Mesothelial cell of epicardium (in vitro differentiated cells): ENCODE data around the gene MAP1S. TPM values are rescaled to one million over a fixed set of nuclear protein-coding genes. Genes with fewer than 3 reads are reported as not detected.
"Not testable (repeated sequence)": the region's sequence is repeated elsewhere in the genome, so short reads cannot be mapped to it uniquely, and the experiment has no call there.

Experiments used
- DNase-seq, 2 experiments: peaks; one replicate each; pipeline ENCODE4 v3.0.0; 2021; ENCODE audit warnings: low spot score in 2 of 2; ENCODE audit not compliant: unreplicated experiment in 2 of 2
- H3K27ac Mint-ChIP-seq: 2 replicates; pipeline ENCODE4 v1.8.0; 2021; ENCODE audit warnings: mixed read lengths
- H3K27me3 Mint-ChIP-seq: 2 replicates; pipeline ENCODE4 v1.8.0; 2021; ENCODE audit warnings: low read depth, mixed read lengths
- H3K36me3 Mint-ChIP-seq: 2 replicates; pipeline ENCODE4 v1.8.0; 2021; ENCODE audit warnings: mixed read lengths
- H3K4me1 Mint-ChIP-seq: 2 replicates; pipeline ENCODE4 v1.8.0; 2021; ENCODE audit warnings: mixed read lengths
- H3K4me3 Mint-ChIP-seq: 2 replicates; pipeline ENCODE4 v1.8.0; 2021; ENCODE audit warnings: mild to moderate bottlenecking, moderate library complexity, mixed read lengths
- H3K9me3 Mint-ChIP-seq: 2 replicates; pipeline ENCODE4 v1.8.0; 2021; ENCODE audit warnings: mixed read lengths
- total RNA-seq: library from RNA; stranded (reverse); gene quantifications from 3 replicates; pipeline ENCODE4 v1.2.1, GENCODE V29; 2021
- TF ChIP-seq, protein P1 (sequence below): fragments of 200-600 bp; sonication (generic); IDR thresholded peaks from one replicate; pipeline ENCODE4 v1.5.0; 2021; ENCODE audit warnings: antibody characterized with exemption; ENCODE audit not compliant: unreplicated experiment

MAP1S gene
- total RNA-seq, 1 donor from 2014 or later, result 66.1 TPM

DNA sequence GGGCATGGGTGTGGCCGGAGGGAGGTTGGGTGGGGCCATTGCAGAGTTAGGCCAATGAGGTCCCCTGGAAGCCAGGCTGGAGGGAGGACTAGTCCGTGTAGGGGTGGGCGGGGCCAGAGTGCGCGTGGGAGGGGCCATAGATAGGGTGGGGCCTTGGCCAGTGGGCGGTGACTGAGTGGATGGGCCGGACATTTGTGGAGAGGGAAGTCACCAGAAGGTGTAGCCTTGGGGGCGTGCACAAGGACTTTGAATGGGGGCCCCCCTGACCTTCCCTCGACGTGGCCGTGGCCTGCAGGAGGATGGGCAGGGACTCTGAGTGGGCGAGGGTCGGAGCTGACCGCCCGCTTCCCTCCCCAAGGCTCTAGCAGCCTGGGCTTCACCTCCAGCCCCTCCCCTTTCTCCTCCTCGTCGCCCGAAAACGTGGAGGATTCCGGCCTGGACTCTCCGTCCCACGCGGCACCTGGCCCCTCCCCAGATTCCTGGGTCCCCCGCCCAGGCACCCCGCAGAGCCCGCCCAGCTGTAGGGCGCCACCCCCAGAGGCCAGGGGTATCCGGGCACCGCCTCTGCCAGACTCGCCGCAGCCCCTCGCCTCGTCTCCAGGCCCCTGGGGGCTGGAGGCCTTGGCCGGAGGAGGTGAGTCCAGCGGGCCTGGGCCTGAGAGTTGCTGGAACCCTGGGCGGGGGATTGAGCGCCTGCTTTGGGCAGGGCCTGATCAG is 59.1 kb downstream of the MAP1S start:
- Mint-ChIP-seq H3K4me1 (peaks cover 5% of the 10 kb centered on the region), H3K36me3 (no peaks in the 10 kb centered on the region), H3K4me3 (peak overlapping the region; percentile 47), H3K27me3 (peaks cover 31% of the 10 kb centered on the region), H3K27ac (no peak overlapping the region), H3K9me3 (no peaks in the 10 kb centered on the region)
- DNase-seq, result peak in 1 of 2 experiments; percentile 45
- TF ChIP-seq, protein P1, sequence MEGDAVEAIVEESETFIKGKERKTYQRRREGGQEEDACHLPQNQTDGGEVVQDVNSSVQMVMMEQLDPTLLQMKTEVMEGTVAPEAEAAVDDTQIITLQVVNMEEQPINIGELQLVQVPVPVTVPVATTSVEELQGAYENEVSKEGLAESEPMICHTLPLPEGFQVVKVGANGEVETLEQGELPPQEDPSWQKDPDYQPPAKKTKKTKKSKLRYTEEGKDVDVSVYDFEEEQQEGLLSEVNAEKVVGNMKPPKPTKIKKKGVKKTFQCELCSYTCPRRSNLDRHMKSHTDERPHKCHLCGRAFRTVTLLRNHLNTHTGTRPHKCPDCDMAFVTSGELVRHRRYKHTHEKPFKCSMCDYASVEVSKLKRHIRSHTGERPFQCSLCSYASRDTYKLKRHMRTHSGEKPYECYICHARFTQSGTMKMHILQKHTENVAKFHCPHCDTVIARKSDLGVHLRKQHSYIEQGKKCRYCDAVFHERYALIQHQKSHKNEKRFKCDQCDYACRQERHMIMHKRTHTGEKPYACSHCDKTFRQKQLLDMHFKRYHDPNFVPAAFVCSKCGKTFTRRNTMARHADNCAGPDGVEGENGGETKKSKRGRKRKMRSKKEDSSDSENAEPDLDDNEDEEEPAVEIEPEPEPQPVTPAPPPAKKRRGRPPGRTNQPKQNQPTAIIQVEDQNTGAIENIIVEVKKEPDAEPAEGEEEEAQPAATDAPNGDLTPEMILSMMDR, result no peak

DNA sequence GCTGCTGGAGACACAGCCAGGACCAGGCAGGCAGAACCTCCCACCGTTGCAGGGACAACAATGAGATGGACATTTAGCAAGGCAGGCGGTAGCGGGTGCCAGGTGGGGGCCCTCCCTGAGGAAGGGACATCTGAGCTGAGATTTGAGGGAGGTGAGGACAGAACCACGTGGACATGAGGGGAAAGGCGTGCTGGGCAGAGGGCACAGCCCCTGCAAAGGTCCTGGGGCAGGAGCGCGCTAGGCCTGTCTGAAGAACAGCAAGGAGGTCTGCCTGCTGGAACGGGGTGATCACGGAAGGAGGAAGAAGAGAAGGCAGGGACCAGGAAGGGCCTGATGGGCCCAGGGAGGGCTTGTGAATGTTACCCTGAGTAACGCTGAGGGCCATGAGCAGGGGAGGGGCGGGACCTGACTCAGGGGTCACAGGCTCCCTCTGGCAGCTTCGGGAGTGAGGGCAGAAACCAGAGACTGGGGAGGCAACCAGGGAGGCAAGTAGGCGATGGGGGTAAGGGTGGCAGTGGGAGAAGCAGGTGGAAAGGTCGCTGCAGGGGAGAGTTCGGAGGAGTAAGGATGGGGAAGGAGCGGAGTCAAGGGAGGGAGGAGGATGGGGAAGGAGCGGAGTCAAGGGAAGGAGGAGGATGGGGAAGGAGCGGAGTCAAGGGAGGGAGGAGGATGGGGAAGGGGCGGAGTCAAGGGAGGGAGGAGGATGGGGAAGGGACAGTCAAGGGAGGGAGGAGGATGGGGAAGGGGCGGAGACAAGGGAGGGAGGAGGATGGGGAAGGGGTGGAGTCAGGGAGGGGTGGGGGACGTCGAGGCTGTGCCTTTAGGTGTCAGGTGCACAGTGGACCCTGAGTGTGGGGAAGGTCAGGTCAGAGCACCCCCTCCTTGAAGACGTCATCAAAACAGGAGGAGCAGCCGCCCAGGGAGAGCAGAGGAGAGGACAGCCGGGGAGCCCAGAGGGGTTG is 60.0 kb downstream of the MAP1S start:
- peaks cover 31% of the 10 kb centered on the region for H3K27me3 Mint-ChIP-seq
- H3K36me3 Mint-ChIP-seq, result no peaks in the 10 kb centered on the region
- TF ChIP-seq, protein P1, result no peak
- H3K27ac Mint-ChIP-seq, result no peak overlapping the region
- peaks cover 7% of the 10 kb centered on the region for H3K4me1 Mint-ChIP-seq
- H3K4me3 Mint-ChIP-seq, result peak overlapping the region; percentile 36
- no peaks in the 10 kb centered on the region for H3K9me3 Mint-ChIP-seq
- no peak for DNase-seq

DNA sequence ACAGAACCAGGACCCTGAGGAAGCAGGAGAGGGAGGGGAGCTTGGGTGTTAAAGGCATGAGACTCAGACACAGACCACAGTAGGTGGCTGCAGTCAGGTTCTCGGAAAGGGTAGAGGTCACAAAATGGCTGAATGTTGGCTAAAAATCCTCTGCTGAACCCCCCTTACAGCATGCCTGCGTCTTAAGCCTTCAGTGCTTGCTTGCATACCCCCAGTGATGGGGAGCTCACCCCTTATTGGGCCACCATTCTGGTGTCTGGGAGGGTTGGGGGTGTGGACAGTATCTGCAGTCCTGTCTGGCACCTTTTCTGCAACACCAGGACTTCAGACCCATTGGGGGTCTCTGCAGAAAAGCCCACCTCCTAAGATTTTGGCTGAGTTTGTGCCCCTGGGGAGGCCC is 61.5 kb downstream of the MAP1S start:
- H3K9me3 Mint-ChIP-seq, result no peaks in the 10 kb centered on the region
- no peaks in the 10 kb centered on the region for H3K36me3 Mint-ChIP-seq
- H3K27me3 Mint-ChIP-seq, result peaks cover 28% of the 10 kb centered on the region

DNA sequence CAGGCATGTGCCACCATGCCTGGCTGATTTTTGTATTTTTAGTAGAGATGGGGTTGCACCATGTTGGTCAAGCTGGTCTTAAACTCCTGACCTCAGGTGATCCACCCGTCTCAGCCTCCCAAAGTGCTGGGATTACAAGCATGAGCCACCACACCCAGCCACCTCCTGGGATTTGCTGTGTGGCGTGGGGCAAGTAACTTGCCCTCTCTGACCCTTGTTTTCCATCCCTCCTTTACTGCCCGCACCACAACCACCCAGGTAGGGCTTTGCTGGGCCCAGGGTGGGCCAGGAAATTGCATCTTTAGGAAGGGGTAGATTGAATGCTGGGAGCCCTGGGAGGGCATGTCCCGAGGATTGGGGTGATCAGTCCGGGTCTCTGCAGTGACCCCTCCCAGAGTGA is 64.4 kb downstream of the MAP1S start:
- H3K36me3 Mint-ChIP-seq, H3K27ac Mint-ChIP-seq, H3K27me3 Mint-ChIP-seq, H3K9me3 Mint-ChIP-seq, H3K4me1 Mint-ChIP-seq, H3K4me3 Mint-ChIP-seq, DNase-seq: not testable (repeated sequence)

More for the DNA sequence above, 61.5 kb downstream of the MAP1S start:
- DNase-seq, result no peak
- Mint-ChIP-seq H3K4me1 (peaks cover 7% of the 10 kb centered on the region), H3K27ac (no peak overlapping the region), H3K4me3 (no peak overlapping the region)
- TF ChIP-seq, protein P1, result no peak

Other genes with a start within 250 kb of the MAP1S start
- 25.1 to 27.5 TPM (median 26.0 TPM) in 3 replicates for gene SLC27A1, start 249.0 kb upstream of the MAP1S start, total RNA-seq
- 100.0 to 106 TPM (median 104 TPM) in 3 replicates for gene PGLS, start 207.8 kb upstream of the MAP1S start, total RNA-seq
- 58.0 to 61.9 TPM (median 59.3 TPM) in 3 replicates for gene COLGALT1, start 163.8 kb upstream of the MAP1S start, total RNA-seq
- gene UNC13A, start 31.1 kb upstream of the MAP1S start, total RNA-seq, result 0.41 to 1.1 TPM (median 0.60 TPM) in 3 replicates
- 3.8 to 6.2 TPM (median 4.6 TPM) in 3 replicates for gene FCHO1, start 32.0 kb downstream of the MAP1S start, total RNA-seq
- 0.23 TPM in 1 of 3 replicates, not detected in the others for gene B3GNT3, start 75.7 kb downstream of the MAP1S start, total RNA-seq
- 0.35 to 1.0 TPM (median 0.92 TPM) in 3 replicates for gene INSL3, start 102.0 kb downstream of the MAP1S start, total RNA-seq
- 10.7 to 12.3 TPM (median 11.2 TPM) in 3 replicates for gene JAK3, start 128.5 kb downstream of the MAP1S start, total RNA-seq
- gene RPL18A, start 140.4 kb downstream of the MAP1S start, total RNA-seq, result 1,706 to 1,840 TPM (median 1,775 TPM) in 3 replicates
- not detected in 3 replicates for gene SLC5A5, start 152.5 kb downstream of the MAP1S start, total RNA-seq
- 70.4 to 73.1 TPM (median 72.6 TPM) in 3 replicates for gene CCDC124, start 213.5 kb downstream of the MAP1S start, total RNA-seq
- gene KCNN1, start 247.6 kb downstream of the MAP1S start, total RNA-seq, result 16.8 to 20.3 TPM (median 19.7 TPM) in 3 replicates